CD4-positive, CD25-positive, alpha-beta regulatory T cell (primary cell): ENCODE data around the gene ROBO1. TPM values are rescaled to one million over a fixed set of nuclear protein-coding genes. Genes with fewer than 3 reads are reported as not detected.

Source experiments
- ATAC-seq, 2 donors: fragments of 150-1000 bp; cut with Tn5 transposase; one replicate each; pipeline ENCODE4 v1.10.0; 2021; ENCODE audit warnings: low read depth in 2 of 2, moderate number of reproducible peaks in 2 of 2, moderate library complexity in 1 of 2
- DNase-seq, 3 donors: peaks; one replicate each; pipeline versions ENCODE4 v3.0.0 to v3.0.0-alpha.2; 2012 to 2022; ENCODE audit warnings: mixed read lengths in 1 of 3
- H3K27ac ChIP-seq: one replicate; pipeline ENCODE4 v1.7.0; 2013; ENCODE audit warnings: mild to moderate bottlenecking, low read length; ENCODE audit not compliant: insufficient read depth, poor library complexity, severe bottlenecking
- H3K27me3 ChIP-seq: one replicate; pipeline ENCODE4 v1.7.0; 2013; ENCODE audit warnings: low read length; ENCODE audit not compliant: control insufficient read depth, insufficient read depth
- H3K36me3 ChIP-seq: one replicate; pipeline ENCODE4 v1.7.0; 2013; ENCODE audit warnings: mild to moderate bottlenecking, low read length, moderate library complexity; ENCODE audit not compliant: control insufficient read depth, insufficient read depth
- H3K4me1 ChIP-seq: 2 replicates; pipeline ENCODE4 v1.7.0; 2013; ENCODE audit warnings: mild to moderate bottlenecking, low read length; ENCODE audit not compliant: insufficient read depth, control insufficient read depth, poor library complexity, severe bottlenecking
- H3K4me3 ChIP-seq: one replicate; pipeline ENCODE4 v1.7.0; 2013; ENCODE audit warnings: low read depth, mild to moderate bottlenecking, low read length, moderate library complexity
- H3K9me3 ChIP-seq, 2 experiments: 1 replicate in 1 of 2; 2 replicates in 1 of 2; pipeline ENCODE4 v1.7.0; 2013; ENCODE audit warnings: low read length in 2 of 2, mild to moderate bottlenecking in 1 of 2, moderate library complexity in 1 of 2; ENCODE audit not compliant: control insufficient read depth in 2 of 2
- H3K27ac Mint-ChIP-seq, 3 donors: one replicate each; pipeline ENCODE4 v1.8.0; 2020 to 2022; ENCODE audit warnings: mild to moderate bottlenecking in 3 of 3, mixed read lengths in 3 of 3, moderate library complexity in 2 of 3
- H3K27me3 Mint-ChIP-seq: one replicate; pipeline ENCODE4 v1.8.0; 2022; ENCODE audit warnings: mild to moderate bottlenecking, mixed read lengths
- H3K36me3 Mint-ChIP-seq: one replicate; pipeline ENCODE4 v1.8.0; 2020; ENCODE audit warnings: mixed read lengths
- H3K4me1 Mint-ChIP-seq, 4 donors: one replicate each; pipeline ENCODE4 v1.8.0; 2020 to 2022; ENCODE audit warnings: mixed read lengths in 4 of 4, mild to moderate bottlenecking in 1 of 4
- H3K4me3 Mint-ChIP-seq, 4 donors: one replicate each; pipeline ENCODE4 v1.8.0; 2020 to 2022; ENCODE audit warnings: mild to moderate bottlenecking in 4 of 4, mixed read lengths in 4 of 4, moderate library complexity in 3 of 4
- H3K9me3 Mint-ChIP-seq, 7 donors: one replicate each; pipeline ENCODE4 v1.8.0; 2020 to 2022; ENCODE audit warnings: mixed read lengths in 7 of 7, mild to moderate bottlenecking in 3 of 7, moderate library complexity in 2 of 7
- polyA plus RNA-seq, 4 donors: library from polyadenylated mRNA; unstranded; fragments of 300-500 nt; fragmentation: Illumina TruSeq; gene quantifications; one replicate each; pipeline ENCODE4 v1.2.3, GENCODE V29; 2021
- total RNA-seq: library from RNA; stranded (reverse); gene quantifications from one replicate; pipeline ENCODE4 v1.2.3, GENCODE V29; 2022

Gene ROBO1
- total and polyA plus RNA-seq, 5 donors from 2014 or later: not detected

DNA sequence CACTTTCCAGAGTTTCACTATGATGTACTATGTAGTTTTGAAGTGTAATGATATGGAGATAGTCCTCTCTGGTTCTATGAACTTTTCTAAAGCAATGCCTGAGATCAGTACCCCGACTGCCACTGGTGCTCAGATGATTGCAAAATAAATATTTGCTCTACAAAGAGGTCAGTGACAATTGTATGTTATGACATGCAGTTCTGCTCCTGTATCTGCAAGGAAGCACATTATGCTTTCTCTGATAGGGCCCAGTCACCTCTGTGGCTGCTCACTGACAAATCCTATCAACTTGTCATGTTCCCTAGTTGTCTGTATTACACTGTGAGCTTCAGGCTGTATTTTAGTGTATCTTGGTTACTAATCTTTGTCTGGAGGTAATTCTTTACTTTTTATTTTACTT is 362.6 kb downstream of the ROBO1 start:
- ATAC-seq: no peak
- Histone ChIP-seq H3K4me1 (no peaks in the 10 kb centered on the region), H3K9me3 (no peaks in the 10 kb centered on the region), H3K27me3 (no peaks in the 10 kb centered on the region), H3K4me3 (no peak overlapping the region), H3K27ac (no peak overlapping the region), H3K36me3 (no peaks in the 10 kb centered on the region)
- Mint-ChIP-seq H3K27ac (no peak overlapping the region), H3K36me3 (no peaks in the 10 kb centered on the region), H3K9me3 (peaks cover 0 to 8% (median 3%) of the 10 kb centered on the region in 7 donors), H3K4me3 (no peak overlapping the region), H3K27me3 (no peaks in the 10 kb centered on the region), H3K4me1 (no peaks in the 10 kb centered on the region)
- no peak for DNase-seq

DNA sequence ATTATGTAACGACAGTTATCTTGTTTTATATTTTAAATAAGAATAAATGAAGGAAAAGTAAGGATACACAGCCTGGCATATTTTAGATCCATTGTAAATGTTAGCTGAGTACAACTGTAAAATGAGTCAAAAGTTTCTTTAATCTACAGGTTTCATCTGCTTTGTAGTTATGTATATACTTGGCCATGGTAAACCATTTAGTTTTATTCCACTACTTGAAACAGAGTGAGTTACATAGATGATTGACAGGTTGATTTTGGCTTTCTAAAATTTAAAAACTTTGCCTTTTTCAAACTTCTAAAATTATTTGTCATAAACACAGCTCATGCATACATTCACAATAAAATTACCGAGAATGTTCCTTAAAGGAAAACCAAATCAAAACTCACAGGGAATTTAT is 371.2 kb downstream of the ROBO1 start:
- H3K27me3 Mint-ChIP-seq: no peaks in the 10 kb centered on the region
- Histone ChIP-seq H3K27ac (no peak overlapping the region), H3K4me1 (no peaks in the 10 kb centered on the region), H3K9me3 (no peaks in the 10 kb centered on the region), H3K36me3 (no peaks in the 10 kb centered on the region), H3K4me3 (no peak overlapping the region), H3K27me3 (no peaks in the 10 kb centered on the region)
- no peak for DNase-seq
- no peaks in the 10 kb centered on the region for H3K4me1 Mint-ChIP-seq
- peaks cover 0 to 22% (median 8%) of the 10 kb centered on the region in 7 donors for H3K9me3 Mint-ChIP-seq
- no peaks in the 10 kb centered on the region for H3K36me3 Mint-ChIP-seq
- no peak for ATAC-seq
- no peak overlapping the region for H3K27ac Mint-ChIP-seq
- H3K4me3 Mint-ChIP-seq: no peak overlapping the region

DNA sequence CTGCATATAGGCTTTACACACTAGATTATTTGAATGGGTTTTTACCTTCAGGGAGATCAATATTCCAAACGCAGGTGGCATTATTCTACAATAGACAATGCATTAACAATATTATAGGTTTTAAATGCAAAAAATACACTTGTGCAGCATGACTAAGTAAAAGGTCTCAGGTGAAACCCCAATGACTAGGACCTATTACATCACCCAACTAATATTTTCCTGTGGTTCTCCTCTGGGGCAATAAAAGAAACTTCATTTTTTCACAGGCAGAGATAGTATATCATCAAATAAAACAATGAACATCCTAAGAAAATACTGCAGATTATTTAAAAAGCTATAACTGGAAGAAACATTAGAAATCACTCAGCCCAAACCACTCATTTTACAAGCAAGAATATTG is 375.3 kb downstream of the ROBO1 start:
- H3K36me3 Mint-ChIP-seq: no peaks in the 10 kb centered on the region
- H3K27ac Mint-ChIP-seq: no peak overlapping the region
- H3K4me1 Mint-ChIP-seq: peaks cover 0 to 5% (median 0%) of the 10 kb centered on the region in 4 donors
- ATAC-seq: no peak
- no peaks in the 10 kb centered on the region for H3K4me1 ChIP-seq
- H3K27me3 ChIP-seq: no peaks in the 10 kb centered on the region
- no peak for DNase-seq
- no peaks in the 10 kb centered on the region for H3K9me3 ChIP-seq
- H3K27me3 Mint-ChIP-seq: no peaks in the 10 kb centered on the region
- H3K9me3 Mint-ChIP-seq: peaks cover 2 to 34% (median 10%) of the 10 kb centered on the region in 7 donors
- H3K27ac ChIP-seq: no peak overlapping the region
- no peaks in the 10 kb centered on the region for H3K36me3 ChIP-seq
- H3K4me3 Mint-ChIP-seq: no peak overlapping the region
- no peak overlapping the region for H3K4me3 ChIP-seq

DNA sequence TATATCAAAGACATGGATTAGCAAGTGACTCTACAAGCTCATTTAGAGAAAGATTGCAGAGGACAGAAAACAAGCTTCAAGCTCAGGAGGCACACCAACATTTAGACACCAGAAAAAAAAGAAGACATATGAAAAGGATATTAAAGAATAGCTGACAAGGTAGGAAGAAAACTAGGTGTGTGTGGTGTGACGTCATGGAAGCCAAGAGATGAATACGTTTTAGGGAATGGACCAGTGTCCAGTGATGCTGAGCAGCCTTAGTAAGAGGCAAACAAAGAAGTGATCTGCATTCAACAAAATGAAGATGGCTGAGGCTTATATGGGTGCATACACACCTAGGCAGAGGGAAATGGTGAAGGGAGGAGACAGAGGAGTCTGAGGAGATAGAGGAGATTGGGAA is 377.4 kb downstream of the ROBO1 start:
- DNase-seq: no peak
- Mint-ChIP-seq H3K27ac (no peak overlapping the region), H3K4me1 (peaks cover 0 to 5% (median 0%) of the 10 kb centered on the region in 4 donors), H3K4me3 (no peak overlapping the region), H3K27me3 (no peaks in the 10 kb centered on the region), H3K9me3 (peaks cover 2 to 31% (median 8%) of the 10 kb centered on the region in 7 donors), H3K36me3 (no peaks in the 10 kb centered on the region)
- Histone ChIP-seq H3K27ac (no peak overlapping the region), H3K9me3 (no peaks in the 10 kb centered on the region), H3K27me3 (no peaks in the 10 kb centered on the region), H3K4me1 (no peaks in the 10 kb centered on the region), H3K36me3 (no peaks in the 10 kb centered on the region), H3K4me3 (no peak overlapping the region)
- ATAC-seq: no peak

DNA sequence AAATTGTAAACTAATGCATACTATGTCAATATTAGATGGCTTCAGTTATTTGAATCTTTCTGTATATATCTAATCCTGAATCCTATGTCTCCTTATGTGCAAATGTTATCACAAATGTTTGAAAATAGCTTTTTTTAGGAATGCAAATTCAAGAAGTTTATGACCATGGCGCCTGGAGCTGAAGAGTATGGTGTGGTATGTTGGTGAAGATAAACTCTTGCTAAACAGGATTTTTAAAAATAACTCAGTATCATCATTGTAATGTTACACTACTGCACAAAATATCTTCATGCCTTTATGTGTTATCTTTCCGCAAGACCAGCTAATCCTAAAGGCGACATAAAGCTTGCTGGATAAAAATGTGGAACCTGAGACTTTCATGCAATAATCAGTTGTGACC is 382.6 kb downstream of the ROBO1 start:
- Histone ChIP-seq H3K27ac (no peak overlapping the region), H3K4me3 (no peak overlapping the region), H3K9me3 (no peaks in the 10 kb centered on the region), H3K27me3 (no peaks in the 10 kb centered on the region), H3K36me3 (no peaks in the 10 kb centered on the region), H3K4me1 (no peaks in the 10 kb centered on the region)
- H3K4me3 Mint-ChIP-seq: no peak overlapping the region
- no peaks in the 10 kb centered on the region for H3K36me3 Mint-ChIP-seq
- no peak overlapping the region for H3K27ac Mint-ChIP-seq
- peaks cover 0 to 22% (median 5%) of the 10 kb centered on the region in 7 donors for H3K9me3 Mint-ChIP-seq
- DNase-seq: no peak
- ATAC-seq: no peak
- H3K27me3 Mint-ChIP-seq: no peaks in the 10 kb centered on the region
- H3K4me1 Mint-ChIP-seq: peaks cover 0 to 2% (median 0%) of the 10 kb centered on the region in 4 donors

DNA sequence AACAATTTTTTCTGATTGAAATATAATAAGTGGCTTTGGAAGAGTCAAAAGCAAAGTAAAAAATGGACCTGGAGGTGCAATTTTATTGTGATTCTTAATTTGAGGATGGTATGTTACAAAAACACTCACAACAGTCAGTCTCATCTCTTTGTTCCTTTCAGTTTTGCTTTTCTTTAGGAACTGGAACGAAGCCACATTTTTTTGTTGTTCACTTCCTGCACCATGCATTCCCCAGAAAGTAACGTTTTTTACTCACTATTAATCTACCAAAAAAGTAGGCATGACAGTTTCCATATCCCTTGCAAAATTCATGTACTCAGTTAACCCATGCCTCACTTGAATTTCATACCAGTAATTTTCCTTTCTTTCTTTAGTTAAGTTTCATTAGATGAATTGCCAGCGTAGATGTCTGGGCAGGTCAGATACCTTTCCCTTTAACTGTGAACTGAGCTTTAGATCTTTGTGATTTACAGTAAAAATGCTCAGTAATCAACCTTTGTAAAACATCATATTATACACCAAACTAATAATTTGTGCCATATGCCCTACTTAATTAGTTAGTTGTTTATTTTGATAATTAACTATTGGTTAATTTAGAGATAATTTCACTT is 384.3 kb downstream of the ROBO1 start:
- ATAC-seq: no peak
- Mint-ChIP-seq H3K4me3 (no peak overlapping the region), H3K36me3 (no peaks in the 10 kb centered on the region), H3K9me3 (peaks cover 0 to 18% (median 3%) of the 10 kb centered on the region in 7 donors), H3K27me3 (no peaks in the 10 kb centered on the region), H3K4me1 (no peaks in the 10 kb centered on the region), H3K27ac (no peak overlapping the region)
- H3K27ac ChIP-seq: no peak overlapping the region
- H3K36me3 ChIP-seq: no peaks in the 10 kb centered on the region
- H3K4me3 ChIP-seq: no peak overlapping the region
- no peaks in the 10 kb centered on the region for H3K9me3 ChIP-seq
- H3K4me1 ChIP-seq: no peaks in the 10 kb centered on the region
- H3K27me3 ChIP-seq: no peaks in the 10 kb centered on the region
- no peak for DNase-seq

DNA sequence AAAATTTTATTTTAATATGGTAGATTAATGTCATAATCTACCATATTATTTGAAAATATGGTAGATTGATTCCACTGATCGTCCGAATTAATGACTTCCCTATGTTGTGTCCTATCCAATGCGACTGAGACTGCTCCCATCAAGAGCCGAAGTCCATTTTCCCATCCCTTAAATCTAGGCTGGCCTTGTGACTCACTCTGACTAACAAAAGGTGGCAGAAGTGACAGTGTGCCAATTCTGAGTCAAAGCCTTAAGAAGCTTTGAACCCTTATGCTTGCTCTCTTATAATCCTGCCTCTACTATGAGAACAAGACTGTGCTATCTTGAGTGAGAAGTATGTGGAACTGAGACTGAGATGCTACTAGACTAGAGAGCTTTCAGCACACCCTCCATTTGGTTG is 387.2 kb downstream of the ROBO1 start:
- H3K9me3 Mint-ChIP-seq: peaks cover 2 to 27% (median 4%) of the 10 kb centered on the region in 7 donors
- Histone ChIP-seq H3K4me3 (no peak overlapping the region), H3K4me1 (no peaks in the 10 kb centered on the region), H3K36me3 (no peaks in the 10 kb centered on the region), H3K9me3 (no peaks in the 10 kb centered on the region), H3K27me3 (no peaks in the 10 kb centered on the region), H3K27ac (no peak overlapping the region)
- no peak for DNase-seq
- no peak for ATAC-seq
- H3K27me3 Mint-ChIP-seq: no peaks in the 10 kb centered on the region
- H3K4me3 Mint-ChIP-seq: no peak overlapping the region
- H3K4me1 Mint-ChIP-seq: no peaks in the 10 kb centered on the region
- no peaks in the 10 kb centered on the region for H3K36me3 Mint-ChIP-seq
- no peak overlapping the region for H3K27ac Mint-ChIP-seq

DNA sequence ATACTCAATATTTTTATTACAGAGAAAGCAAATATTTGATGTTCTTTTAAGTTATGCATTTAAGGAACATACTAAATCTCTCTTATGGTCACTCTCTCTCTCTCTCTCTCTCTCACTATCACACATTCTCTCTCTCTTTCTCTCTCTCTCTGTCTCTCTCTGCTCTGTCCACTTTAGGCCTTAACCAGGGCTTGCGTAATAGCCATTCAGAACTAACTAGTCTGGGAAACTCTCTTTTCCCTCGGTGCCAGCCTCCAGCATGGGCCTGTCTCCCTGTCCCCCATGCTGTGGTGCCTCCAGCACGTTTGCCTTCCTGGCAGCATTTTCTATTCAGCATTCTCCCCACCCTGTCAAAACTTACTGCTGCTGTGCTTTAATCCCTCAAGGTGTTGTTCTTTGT is 389.7 kb downstream of the ROBO1 start:
- H3K27ac Mint-ChIP-seq: no peak overlapping the region
- H3K27me3 Mint-ChIP-seq: no peaks in the 10 kb centered on the region
- H3K4me1 ChIP-seq: no peaks in the 10 kb centered on the region
- H3K36me3 Mint-ChIP-seq: no peaks in the 10 kb centered on the region
- no peak overlapping the region for H3K27ac ChIP-seq
- H3K36me3 ChIP-seq: no peaks in the 10 kb centered on the region
- H3K9me3 ChIP-seq: peaks cover 4% of the 10 kb centered on the region in 2 experiments
- ATAC-seq: no peak
- H3K4me3 ChIP-seq: no peak overlapping the region
- no peak overlapping the region for H3K4me3 Mint-ChIP-seq
- no peaks in the 10 kb centered on the region for H3K27me3 ChIP-seq
- DNase-seq: no peak
- peaks cover 2 to 26% (median 6%) of the 10 kb centered on the region in 7 donors for H3K9me3 Mint-ChIP-seq
- H3K4me1 Mint-ChIP-seq: no peaks in the 10 kb centered on the region
